Measurements from ENCODE around the gene TMEM242. TPM values are rescaled to one million over a fixed set of nuclear protein-coding genes. Genes with fewer than 3 reads are reported as not detected.
A peak's percentile ranks its signal among the peaks of the same experiment; 100 is the strongest.

TMEM242 gene
- total and polyA plus RNA-seq, 2 of the 4 experiments (the other 2 are of a cell fraction), result 2.3 to 4.6 TPM

DNA sequence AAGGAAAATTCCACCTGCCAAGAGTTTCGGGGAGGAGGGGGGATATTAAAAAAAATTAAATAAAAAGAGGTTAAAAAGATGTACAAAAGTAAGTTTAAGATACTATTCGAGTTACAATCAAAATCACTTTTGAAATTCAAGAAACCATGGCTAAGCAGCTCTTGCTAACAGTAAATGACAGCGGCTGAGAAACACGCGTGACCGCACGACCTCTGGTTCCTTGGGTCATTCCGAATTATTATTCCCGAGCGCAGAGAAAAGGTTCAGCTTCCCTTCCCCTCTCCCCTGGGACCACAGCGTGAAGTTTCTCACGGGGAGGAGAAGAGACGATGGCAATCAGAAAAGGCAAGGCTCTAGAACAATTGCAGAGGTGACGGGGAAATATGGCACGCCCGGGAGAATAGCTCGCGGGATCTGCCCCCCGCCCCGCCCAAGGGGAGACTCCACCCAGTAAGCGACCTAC is 496 bp downstream of the TMEM242 start:
- intact Hi-C loops (cut with micrococcal nuclease) (loop anchor here (1.0 to 5.0 kb wide), 4 partner anchors 57 to 549 kb away; no protein-coding TSS in a partner anchor), dilution Hi-C loops (cut with HindIII; ENCODE audit: low sequenced_read_pairs, unreplicated experiment) (no loop called here), in situ Hi-C loops (cut with MboI; ENCODE audit: low sequenced_read_pairs) (loop anchor here (25.0 kb wide), 1 partner anchor 564 kb away; no protein-coding TSS in a partner anchor)
- H3K9me1 ChIP-seq (ENCODE audit: insufficient read depth, low read length), result peaks cover 3% of the 10 kb centered on the region; the same call in 1 of the 2 replicates
- peak overlapping the region; percentile 91 for H2AK9ac ChIP-seq (replicated peaks; ENCODE audit: low read depth, low read length, poor library complexity)
- ATAC-seq (ENCODE audit: low read depth) (no peak; the same call in 1 of the 2 replicates), DNase-seq (no peak)
- H4K8ac ChIP-seq (ENCODE audit: low read depth in 2 of 2, low read length in 2 of 2), result peak overlapping the region; percentile 69 to 98
- H3K4me2 ChIP-seq (ENCODE audit: low read depth, low read length), result peak overlapping the region; percentile 91
- 0 out of 2 replicates have a peak overlapping the region, but pooled peaks have one; percentile 7 for H2AK5ac ChIP-seq (ENCODE audit: low read depth, low read length)
- H4K91ac ChIP-seq (ENCODE audit: insufficient read depth, low read depth, low read length), result no peak overlapping the region
- H3K27ac ChIP-seq (ENCODE audit: insufficient read depth, low read length), result peak overlapping the region; percentile 83
- H2AFZ ChIP-seq (replicated peaks; ENCODE audit: low read length, poor library complexity), result peak overlapping the region; percentile 88
- no peaks in the 10 kb centered on the region for H3K4me1 ChIP-seq (ENCODE audit: control insufficient read depth, insufficient read depth, low read length)
- no peak overlapping the region for H2BK20ac ChIP-seq (ENCODE audit: low read depth, low read length)
- peaks cover 4 to 18% of the 10 kb centered on the region in 2 experiments; a peak in 3 of 4 replicates for H3K79me1 ChIP-seq (ENCODE audit: low read depth in 1 of 2, low read length in 2 of 2)
- H2BK120ac ChIP-seq (ENCODE audit: low read depth, low read length), result no peak overlapping the region; the same call in 1 of the 2 replicates
- peak overlapping the region; percentile 63; the same call in 1 of the 2 replicates for H3K23ac ChIP-seq (ENCODE audit: low read depth, low read length)
- BruUV-seq (replicated peaks), result no TSS peak
- CTCF ChIA-PET, result interaction anchor here (0.8 to 2.2 kb wide), 5 partner anchors 8 to 365 kb away, joined by 3 to 9 read pairs (median 3); no protein-coding TSS in a partner anchor
- POLR2A ChIA-PET (ENCODE audit: unreplicated experiment), result no interaction called here
- peak overlapping the region; percentile 86 for H3K4me3 ChIP-seq (ENCODE audit: insufficient read depth, low read depth, low read length)
- H3K36me3 ChIP-seq (ENCODE audit: control insufficient read depth, insufficient read depth, low read length), result peaks cover 5% of the 10 kb centered on the region; the same call in 1 of the 2 replicates
- peak overlapping the region; percentile 62; the same call in 1 of the 2 replicates for H4K5ac ChIP-seq (ENCODE audit: low read depth, low read length)
- H3K9ac ChIP-seq (ENCODE audit: low read depth, low read length), result peak overlapping the region; percentile 92
- peak overlapping the region; percentile 74 for H3K56ac ChIP-seq (ENCODE audit: extremely low read depth, insufficient read depth, low read length)
- WGBS, 2 experiments (ENCODE audit: extremely low coverage in 2 of 2, insufficient read length in 1 of 2), result 0% methylated on average over 5 of the region's 21 CpGs; no CpG with 5 or more reads in 1 of the 2 experiments
- peak overlapping the region; percentile 60 for H2BK5ac ChIP-seq (ENCODE audit: low read depth, low read length, poor library complexity, severe bottlenecking)
- H3K9me3 ChIP-seq (ENCODE audit: control insufficient read depth, insufficient read depth, low read length), result no peaks in the 10 kb centered on the region
- peak overlapping the region; percentile 46; the same call in 1 of the 2 replicates for H3K18ac ChIP-seq (ENCODE audit: low read depth, low read length)
- TF ChIP-seq, protein P1, sequence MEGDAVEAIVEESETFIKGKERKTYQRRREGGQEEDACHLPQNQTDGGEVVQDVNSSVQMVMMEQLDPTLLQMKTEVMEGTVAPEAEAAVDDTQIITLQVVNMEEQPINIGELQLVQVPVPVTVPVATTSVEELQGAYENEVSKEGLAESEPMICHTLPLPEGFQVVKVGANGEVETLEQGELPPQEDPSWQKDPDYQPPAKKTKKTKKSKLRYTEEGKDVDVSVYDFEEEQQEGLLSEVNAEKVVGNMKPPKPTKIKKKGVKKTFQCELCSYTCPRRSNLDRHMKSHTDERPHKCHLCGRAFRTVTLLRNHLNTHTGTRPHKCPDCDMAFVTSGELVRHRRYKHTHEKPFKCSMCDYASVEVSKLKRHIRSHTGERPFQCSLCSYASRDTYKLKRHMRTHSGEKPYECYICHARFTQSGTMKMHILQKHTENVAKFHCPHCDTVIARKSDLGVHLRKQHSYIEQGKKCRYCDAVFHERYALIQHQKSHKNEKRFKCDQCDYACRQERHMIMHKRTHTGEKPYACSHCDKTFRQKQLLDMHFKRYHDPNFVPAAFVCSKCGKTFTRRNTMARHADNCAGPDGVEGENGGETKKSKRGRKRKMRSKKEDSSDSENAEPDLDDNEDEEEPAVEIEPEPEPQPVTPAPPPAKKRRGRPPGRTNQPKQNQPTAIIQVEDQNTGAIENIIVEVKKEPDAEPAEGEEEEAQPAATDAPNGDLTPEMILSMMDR (conservative IDR thresholded peaks at IDR 0.05; ENCODE audit: low read depth, low read length), result no peak
- no peak for TF ChIP-seq SMC3 (IDR thresholded peaks at IDR 0.05; ENCODE audit: low read depth, low read length)
- peak; percentile 52; the same call in 1 of the 2 replicates for TF ChIP-seq MXI1 (IDR thresholded peaks at IDR 0.05; ENCODE audit: borderline replicate concordance, low read depth, low read length)
- no peaks in the 10 kb centered on the region; the same call in 1 of the 2 replicates for H4K20me1 ChIP-seq (ENCODE audit: insufficient read depth, low read length)
- H3K4ac ChIP-seq (ENCODE audit: low read depth, low read length), result peak overlapping the region; percentile 54
- H3K14ac ChIP-seq (replicated peaks; ENCODE audit: low read depth, low read length), result peak overlapping the region; percentile 70
- H3K27me3 ChIP-seq (ENCODE audit: control insufficient read depth, insufficient read depth, low read length), result no peaks in the 10 kb centered on the region
- H2BK15ac ChIP-seq (ENCODE audit: low read depth, low read length), result no peak overlapping the region
